Measurements from ENCODE around the gene KLHL17. TPM values are rescaled to one million over a fixed set of nuclear protein-coding genes. Genes with fewer than 3 reads are reported as not detected.

Gene KLHL17
- total RNA-seq, 1 experiment from 2014 or later = 66.9 TPM

DNA sequence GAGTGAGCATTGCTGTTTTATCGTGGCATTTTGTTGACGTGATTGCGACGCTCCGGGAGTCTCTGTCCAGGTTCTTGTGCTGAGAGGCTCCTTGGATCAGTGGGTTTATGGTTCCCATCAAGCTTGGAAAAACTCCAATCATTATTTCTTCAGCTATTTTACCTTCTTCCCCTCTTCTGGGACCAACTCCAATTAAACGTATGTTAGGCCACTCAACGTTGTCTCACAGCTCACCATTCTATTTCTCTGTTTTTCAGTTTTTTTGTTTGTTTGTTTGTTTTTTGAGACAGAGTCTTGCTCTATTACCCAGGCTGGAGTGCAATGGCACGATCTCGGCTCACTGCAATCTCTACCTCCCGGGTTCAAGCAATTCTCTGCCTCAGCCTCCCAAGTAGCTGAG, 31.5 kb downstream of the KLHL17 start:
- H3K27me3 Mint-ChIP-seq (ENCODE audit: low read depth) = peaks cover 89% of the 10 kb centered on the region
- TF ChIP-seq, protein P1, sequence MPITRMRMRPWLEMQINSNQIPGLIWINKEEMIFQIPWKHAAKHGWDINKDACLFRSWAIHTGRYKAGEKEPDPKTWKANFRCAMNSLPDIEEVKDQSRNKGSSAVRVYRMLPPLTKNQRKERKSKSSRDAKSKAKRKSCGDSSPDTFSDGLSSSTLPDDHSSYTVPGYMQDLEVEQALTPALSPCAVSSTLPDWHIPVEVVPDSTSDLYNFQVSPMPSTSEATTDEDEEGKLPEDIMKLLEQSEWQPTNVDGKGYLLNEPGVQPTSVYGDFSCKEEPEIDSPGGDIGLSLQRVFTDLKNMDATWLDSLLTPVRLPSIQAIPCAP (CRISPR knock-in tag; IDR thresholded peaks at IDR 0.05) = no peak
- TF ChIP-seq, protein P2, sequence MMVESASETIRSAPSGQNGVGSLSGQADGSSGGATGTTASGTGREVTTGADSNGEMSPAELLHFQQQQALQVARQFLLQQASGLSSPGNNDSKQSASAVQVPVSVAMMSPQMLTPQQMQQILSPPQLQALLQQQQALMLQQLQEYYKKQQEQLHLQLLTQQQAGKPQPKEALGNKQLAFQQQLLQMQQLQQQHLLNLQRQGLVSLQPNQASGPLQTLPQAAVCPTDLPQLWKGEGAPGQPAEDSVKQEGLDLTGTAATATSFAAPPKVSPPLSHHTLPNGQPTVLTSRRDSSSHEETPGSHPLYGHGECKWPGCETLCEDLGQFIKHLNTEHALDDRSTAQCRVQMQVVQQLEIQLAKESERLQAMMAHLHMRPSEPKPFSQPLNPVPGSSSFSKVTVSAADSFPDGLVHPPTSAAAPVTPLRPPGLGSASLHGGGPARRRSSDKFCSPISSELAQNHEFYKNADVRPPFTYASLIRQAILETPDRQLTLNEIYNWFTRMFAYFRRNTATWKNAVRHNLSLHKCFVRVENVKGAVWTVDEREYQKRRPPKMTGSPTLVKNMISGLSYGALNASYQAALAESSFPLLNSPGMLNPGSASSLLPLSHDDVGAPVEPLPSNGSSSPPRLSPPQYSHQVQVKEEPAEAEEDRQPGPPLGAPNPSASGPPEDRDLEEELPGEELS (CRISPR knock-in tag; IDR thresholded peaks at IDR 0.05) = no peak
- TF ChIP-seq, protein P3, sequence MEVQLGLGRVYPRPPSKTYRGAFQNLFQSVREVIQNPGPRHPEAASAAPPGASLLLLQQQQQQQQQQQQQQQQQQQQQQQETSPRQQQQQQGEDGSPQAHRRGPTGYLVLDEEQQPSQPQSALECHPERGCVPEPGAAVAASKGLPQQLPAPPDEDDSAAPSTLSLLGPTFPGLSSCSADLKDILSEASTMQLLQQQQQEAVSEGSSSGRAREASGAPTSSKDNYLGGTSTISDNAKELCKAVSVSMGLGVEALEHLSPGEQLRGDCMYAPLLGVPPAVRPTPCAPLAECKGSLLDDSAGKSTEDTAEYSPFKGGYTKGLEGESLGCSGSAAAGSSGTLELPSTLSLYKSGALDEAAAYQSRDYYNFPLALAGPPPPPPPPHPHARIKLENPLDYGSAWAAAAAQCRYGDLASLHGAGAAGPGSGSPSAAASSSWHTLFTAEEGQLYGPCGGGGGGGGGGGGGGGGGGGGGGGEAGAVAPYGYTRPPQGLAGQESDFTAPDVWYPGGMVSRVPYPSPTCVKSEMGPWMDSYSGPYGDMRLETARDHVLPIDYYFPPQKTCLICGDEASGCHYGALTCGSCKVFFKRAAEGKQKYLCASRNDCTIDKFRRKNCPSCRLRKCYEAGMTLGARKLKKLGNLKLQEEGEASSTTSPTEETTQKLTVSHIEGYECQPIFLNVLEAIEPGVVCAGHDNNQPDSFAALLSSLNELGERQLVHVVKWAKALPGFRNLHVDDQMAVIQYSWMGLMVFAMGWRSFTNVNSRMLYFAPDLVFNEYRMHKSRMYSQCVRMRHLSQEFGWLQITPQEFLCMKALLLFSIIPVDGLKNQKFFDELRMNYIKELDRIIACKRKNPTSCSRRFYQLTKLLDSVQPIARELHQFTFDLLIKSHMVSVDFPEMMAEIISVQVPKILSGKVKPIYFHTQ (CRISPR knock-in tag; IDR thresholded peaks at IDR 0.05) = no peak
- ATAC-seq (no peak), DNase-seq (ENCODE audit: low spot score) (no peak)
- peaks cover 4% of the 10 kb centered on the region for H3K4me1 Mint-ChIP-seq
- no peak overlapping the region for H3K4me3 Mint-ChIP-seq
- ChIA-PET POLR2A (no interaction called here), CTCF (interaction anchor here (3.7 kb wide), 1 partner anchor 8 kb away, joined by 17 read pairs; no protein-coding TSS in a partner anchor)
- peaks cover 7% of the 10 kb centered on the region; the same call in 1 of the 2 replicates for H3K36me3 Mint-ChIP-seq
- no peak overlapping the region for H3K27ac Mint-ChIP-seq
- H3K9me3 Mint-ChIP-seq = peaks cover 21% of the 10 kb centered on the region

DNA sequence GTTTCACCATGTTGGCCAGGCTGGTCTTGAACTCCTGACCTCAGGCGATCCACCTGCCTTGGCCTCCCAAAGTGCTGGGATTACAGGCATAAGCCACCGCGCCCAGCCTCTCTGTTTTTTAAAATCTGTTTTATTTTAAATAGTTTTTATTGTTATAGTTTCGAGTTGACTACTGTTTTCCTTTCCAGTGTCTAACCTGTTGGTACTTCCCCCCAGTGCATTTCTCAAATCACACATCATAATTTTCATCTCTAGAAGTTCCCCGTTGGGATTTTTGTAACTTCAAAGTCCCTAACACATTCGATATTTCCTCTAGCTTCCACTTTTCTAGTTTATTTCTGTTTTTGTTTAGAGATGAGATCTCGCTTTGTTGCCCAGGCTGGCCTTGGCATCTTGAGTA, 32.0 kb downstream of the KLHL17 start:
- peaks cover 5% of the 10 kb centered on the region for H3K4me1 Mint-ChIP-seq
- POLR2A ChIA-PET = no interaction called here
- CTCF ChIA-PET = interaction anchor here (3.7 kb wide), 1 partner anchor 8 kb away, joined by 17 read pairs; no protein-coding TSS in a partner anchor
- H3K4me3 Mint-ChIP-seq = no peak overlapping the region
- ATAC-seq (no peak), DNase-seq (ENCODE audit: low spot score) (no peak)
- H3K27me3 Mint-ChIP-seq (ENCODE audit: low read depth) = peaks cover 92% of the 10 kb centered on the region
- TF ChIP-seq, protein P4, sequence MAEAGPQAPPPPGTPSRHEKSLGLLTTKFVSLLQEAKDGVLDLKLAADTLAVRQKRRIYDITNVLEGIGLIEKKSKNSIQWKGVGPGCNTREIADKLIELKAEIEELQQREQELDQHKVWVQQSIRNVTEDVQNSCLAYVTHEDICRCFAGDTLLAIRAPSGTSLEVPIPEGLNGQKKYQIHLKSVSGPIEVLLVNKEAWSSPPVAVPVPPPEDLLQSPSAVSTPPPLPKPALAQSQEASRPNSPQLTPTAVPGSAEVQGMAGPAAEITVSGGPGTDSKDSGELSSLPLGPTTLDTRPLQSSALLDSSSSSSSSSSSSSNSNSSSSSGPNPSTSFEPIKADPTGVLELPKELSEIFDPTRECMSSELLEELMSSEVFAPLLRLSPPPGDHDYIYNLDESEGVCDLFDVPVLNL (CRISPR knock-in tag; IDR thresholded peaks at IDR 0.05; ENCODE audit: borderline replicate concordance, low read depth) = no peak
- no peak for TF ChIP-seq ZNF263 (CRISPR knock-in tag; IDR thresholded peaks at IDR 0.05; ENCODE audit: low read depth)
- TF ChIP-seq, protein P5, sequence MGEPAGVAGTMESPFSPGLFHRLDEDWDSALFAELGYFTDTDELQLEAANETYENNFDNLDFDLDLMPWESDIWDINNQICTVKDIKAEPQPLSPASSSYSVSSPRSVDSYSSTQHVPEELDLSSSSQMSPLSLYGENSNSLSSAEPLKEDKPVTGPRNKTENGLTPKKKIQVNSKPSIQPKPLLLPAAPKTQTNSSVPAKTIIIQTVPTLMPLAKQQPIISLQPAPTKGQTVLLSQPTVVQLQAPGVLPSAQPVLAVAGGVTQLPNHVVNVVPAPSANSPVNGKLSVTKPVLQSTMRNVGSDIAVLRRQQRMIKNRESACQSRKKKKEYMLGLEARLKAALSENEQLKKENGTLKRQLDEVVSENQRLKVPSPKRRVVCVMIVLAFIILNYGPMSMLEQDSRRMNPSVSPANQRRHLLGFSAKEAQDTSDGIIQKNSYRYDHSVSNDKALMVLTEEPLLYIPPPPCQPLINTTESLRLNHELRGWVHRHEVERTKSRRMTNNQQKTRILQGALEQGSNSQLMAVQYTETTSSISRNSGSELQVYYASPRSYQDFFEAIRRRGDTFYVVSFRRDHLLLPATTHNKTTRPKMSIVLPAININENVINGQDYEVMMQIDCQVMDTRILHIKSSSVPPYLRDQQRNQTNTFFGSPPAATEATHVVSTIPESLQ (CRISPR knock-in tag; IDR thresholded peaks at IDR 0.05) = no peak
- TF ChIP-seq, protein P6, sequence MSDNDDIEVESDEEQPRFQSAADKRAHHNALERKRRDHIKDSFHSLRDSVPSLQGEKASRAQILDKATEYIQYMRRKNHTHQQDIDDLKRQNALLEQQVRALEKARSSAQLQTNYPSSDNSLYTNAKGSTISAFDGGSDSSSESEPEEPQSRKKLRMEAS (CRISPR knock-in tag; IDR thresholded peaks at IDR 0.05) = no peak
- no peak for TF ChIP-seq GRHL2 (CRISPR knock-in tag; IDR thresholded peaks at IDR 0.05; ENCODE audit: insufficient replicate concordance, severe bottlenecking)
- no peak for TF ChIP-seq NFYB (CRISPR knock-in tag; conservative IDR thresholded peaks at IDR 0.05; ENCODE audit: low read depth)
- TF ChIP-seq, protein P7, sequence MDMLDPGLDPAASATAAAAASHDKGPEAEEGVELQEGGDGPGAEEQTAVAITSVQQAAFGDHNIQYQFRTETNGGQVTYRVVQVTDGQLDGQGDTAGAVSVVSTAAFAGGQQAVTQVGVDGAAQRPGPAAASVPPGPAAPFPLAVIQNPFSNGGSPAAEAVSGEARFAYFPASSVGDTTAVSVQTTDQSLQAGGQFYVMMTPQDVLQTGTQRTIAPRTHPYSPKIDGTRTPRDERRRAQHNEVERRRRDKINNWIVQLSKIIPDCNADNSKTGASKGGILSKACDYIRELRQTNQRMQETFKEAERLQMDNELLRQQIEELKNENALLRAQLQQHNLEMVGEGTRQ (CRISPR knock-in tag; IDR thresholded peaks at IDR 0.05) = no peak
- TF ChIP-seq ETV6 (CRISPR knock-in tag; IDR thresholded peaks at IDR 0.05) = no peak
- no peak overlapping the region for H3K27ac Mint-ChIP-seq
- peaks cover 21% of the 10 kb centered on the region for H3K9me3 Mint-ChIP-seq
- peaks cover 7% of the 10 kb centered on the region; the same call in 1 of the 2 replicates for H3K36me3 Mint-ChIP-seq
